A673 (cell line): ENCODE measurements around the gene VWA7.

Source experiments
- CTCF ChIP-seq: fragments of 300-800, 200-600 bp; sonication (generic); conservative IDR thresholded peaks from 2 replicates; pipeline ENCODE4 v1.5.1; 2017; ENCODE audit warnings: low read depth, mild to moderate bottlenecking, antibody characterized with exemption, low read length, moderate library complexity, mixed read lengths
- EZH2 ChIP-seq: fragments of 200-600 bp; sonication (generic); IDR thresholded peaks from 2 replicates; pipeline ENCODE4 v1.6.1; 2017; ENCODE audit warnings: borderline replicate concordance, low read depth, mild to moderate bottlenecking, mixed read lengths, antibody characterized with exemption, low read length; ENCODE audit not compliant: poor library complexity, severe bottlenecking

GRCh38 chr6:31814677-31815024 lies 37.5 kb upstream of the VWA7 start:
- TF ChIP-seq CTCF (no peak), EZH2 (no peak)
